ENCODE data around the gene MYBPHL.
"Not testable (repeated sequence)": the region's sequence is repeated elsewhere in the genome, so short reads cannot be mapped to it uniquely, and the experiment has no call there.

MYBPHL gene

DNA sequence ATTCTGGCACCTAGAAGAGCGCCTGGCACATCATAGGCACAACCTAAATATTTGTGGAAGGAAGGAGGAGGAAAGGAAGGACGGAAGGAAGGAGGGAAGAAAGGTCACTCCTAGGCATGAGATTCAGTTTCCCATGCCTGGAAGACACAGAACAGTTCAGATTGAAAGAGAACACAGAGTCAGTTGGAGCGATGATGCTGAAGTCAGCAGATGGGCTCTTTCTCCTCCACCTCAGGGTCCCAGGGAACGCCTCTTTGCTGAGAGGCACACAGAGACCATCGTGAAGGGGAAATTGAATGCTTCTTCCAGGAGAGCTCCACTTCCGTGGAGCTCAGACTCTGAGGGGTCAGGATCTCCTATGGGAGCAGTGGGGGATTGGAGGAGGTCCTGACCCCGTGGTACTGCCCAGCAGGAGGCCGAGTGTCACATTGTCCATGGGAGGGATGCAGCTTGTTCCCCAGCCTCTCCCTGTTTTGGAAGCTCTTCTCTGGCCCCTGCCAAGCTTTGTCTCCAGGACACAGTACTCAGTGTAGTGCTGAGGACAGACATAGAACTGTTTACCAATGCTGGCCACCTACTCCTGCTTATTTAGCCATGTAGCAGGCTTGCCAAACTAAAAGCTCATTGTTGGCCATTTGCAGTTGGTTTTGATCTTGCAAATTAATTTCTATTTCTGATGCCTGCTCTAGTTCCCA lies 2.4 kb downstream of the MYBPHL start:
- no peak for DNase-seq

DNA sequence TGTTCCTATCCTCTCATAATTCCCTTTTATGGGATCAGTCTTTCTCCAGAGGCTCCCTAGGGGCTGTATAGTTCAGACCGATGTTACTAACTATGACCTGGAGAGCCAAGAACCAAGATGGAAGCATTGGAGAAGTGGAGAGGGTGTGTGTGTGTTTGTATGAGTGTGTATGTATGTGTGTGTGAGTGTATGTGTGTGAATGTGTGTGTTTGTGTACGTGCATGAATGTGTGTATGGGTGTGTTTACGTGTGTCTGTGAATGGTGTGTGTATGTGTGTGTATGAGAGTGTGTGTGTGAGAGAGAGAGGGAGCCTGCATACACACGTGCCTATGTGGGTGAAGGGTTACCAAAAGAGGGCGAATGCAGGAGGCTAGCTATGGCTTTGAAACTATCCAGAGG lies 4.9 kb downstream of the MYBPHL start:
- no peak for DNase-seq

DNA sequence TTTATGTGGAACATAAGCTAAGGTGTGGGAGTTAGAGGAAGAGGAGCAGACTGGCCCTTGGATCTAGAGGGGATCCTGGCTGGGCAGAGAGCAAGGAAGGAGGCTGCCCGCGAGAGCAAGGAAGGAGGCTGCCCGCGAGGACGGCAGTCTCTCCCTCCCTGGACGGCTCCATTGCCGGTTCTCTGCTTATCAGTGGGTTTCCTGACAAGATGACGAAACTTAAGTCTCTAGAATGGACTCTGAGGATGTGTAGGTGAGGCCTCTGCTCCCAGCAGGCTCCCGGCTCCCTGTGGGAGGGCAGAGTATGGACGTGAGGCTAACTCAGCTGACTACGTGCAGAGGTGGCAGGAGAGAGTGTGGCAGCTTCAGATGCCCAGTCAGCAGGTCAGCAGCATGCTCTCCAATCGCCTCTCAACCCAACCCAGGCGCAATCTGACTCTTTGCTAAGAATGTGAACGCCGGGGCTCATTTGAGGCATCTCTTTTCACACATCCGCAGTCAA lies 6.1 kb downstream of the MYBPHL start:
- DNase-seq: no peak

DNA sequence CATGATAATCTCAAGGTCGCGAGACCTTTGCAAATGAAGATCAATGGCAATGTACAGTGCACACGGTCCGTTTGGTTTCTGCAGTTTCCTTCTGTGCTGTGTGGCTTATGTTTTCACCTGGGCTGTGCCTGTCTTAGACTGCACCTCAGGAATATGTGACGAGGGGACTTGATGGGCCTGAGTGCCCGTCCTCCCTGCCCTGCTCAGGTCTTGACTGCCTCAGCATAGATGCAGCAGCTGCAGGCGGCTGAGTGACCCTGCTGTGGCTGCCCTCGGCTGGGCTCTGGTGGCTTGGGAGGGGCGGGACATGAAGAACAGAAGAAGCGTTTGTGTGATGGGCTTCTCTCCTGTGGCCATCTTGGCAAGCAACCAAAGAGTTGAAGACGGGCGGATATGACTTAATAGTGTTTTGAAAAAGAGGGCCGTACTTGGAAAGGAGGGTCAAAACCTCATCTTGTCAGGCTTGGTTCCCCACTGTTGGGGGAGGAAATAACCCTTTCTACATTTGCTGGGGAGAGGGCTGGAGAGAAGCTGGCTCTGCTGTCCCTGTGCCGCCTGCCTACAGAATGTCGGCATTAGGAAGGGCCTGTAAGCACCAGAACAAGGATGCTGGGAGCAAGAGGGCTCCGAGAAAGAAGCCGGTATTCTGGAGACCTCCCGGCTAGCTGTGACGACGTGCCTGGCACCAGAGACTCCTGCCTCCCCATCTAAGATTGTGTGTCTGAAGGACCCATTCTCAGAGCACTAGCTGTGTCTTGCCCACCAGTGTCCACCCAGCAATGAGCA lies 7.1 kb downstream of the MYBPHL start:
- DNase-seq: no peak

DNA sequence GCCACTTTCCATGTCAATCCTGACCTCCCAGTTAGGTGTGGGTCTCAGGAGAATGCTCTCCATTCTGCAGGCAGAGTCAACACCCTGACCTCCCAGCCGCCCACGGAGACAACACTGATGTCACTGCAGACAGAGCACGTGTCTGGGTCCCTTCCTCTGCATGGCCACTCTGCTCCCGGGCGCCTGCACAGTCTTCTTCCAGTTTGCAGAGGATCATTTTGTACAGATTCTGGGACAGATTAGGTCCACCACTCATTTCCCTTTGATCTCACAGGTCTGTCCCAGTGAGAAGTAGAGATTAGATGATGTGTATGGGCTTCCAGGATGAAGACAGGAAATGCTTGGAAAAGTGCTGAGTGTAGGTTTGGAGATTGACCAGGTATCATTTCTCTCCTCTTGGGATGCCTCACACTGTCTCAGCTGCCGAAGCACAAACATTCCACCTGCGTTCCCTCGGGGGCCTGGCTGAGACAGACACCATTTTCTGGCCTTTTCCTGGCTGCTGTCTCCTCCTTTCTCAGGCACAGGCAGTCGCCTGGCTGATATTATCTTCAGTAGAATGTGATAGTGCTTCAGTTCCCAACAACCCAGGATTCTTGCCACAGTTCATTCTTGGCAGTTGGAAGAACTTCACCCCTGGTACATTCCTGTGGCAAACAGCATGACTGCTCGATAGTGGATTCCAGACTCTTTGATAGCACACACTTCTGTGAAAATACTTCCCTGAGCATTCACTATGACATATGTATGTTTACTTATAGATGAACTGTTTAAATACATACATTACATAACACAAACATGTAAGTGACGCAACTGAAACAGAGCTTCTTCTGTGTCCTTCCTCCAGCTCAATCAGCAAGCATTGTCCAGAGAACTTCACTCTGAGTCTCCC lies 7.9 kb downstream of the MYBPHL start:
- DNase-seq: no peak

DNA sequence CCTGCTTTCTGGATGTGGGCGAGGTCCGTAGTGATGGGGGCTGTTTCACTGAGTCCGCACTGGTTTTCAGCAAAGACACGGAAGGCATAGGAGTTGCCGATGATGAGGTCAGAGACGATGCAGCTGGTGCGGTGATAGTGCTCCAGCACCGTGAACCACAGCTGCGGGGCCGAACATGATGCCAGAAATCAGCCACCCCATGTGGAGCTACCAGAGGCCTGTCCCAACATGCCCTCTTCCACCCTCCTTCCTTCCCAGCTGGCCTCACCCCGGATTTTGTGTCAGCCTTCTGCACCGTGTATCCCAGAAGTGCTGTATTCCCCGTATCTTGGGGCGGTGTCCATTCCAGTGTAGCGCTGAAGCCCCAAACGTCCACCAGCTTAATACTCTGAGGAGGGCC lies 10.0 kb downstream of the MYBPHL start:
- DNase-seq: peak; percentile 45

DNA sequence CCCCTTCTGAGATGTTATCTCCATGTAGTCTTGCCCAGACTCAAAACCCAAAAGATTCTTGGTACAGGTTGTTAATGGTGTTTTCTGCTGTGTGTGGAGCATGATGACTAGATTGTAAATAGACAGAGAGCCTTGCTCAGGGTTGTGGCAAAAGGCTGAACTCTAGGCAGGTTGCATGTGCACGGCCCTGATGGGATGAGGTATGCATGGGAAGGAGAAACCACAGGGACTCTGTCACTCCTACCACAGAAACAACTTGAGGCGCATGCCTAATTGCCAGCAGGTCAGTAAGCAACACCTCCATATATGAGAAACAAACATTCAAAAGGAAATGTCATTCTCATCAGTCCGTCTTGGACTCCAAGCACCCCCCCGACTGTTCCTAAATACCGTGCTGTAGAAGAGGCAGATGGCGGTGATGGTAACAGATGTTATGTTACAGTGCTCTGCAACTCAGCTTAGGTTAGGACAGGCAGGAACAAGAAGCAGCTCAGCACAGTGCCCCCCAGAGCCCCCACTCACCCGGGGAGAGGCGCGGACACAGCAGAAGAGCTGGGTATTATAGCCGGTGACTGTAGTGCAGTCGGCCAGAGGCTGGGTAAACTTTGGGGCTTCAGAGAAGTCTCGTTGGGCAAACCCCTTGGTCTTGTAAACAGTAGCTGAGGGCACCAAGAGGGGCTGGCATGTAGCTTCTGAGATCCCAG lies 10.9 kb downstream of the MYBPHL start:
- no peak for DNase-seq

DNA sequence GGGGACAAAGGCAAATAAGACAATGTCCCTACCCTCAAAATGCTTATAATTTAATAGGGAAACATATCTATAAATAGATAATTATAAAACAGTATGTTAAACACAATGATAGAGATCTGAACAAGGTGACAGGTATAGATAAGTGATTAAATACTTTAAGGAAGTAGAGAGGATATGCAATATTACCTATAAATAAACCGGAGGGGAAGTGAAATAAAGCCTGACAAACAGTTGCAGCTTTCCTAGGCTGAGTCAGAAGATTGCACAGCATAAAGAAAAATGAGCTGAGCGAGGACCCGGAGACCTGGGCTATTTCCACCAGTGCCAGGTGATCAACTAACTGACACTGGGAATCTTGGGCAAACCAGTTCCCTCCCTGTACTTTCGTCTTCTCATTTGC lies 12.3 kb downstream of the MYBPHL start:
- DNase-seq: no peak

DNA sequence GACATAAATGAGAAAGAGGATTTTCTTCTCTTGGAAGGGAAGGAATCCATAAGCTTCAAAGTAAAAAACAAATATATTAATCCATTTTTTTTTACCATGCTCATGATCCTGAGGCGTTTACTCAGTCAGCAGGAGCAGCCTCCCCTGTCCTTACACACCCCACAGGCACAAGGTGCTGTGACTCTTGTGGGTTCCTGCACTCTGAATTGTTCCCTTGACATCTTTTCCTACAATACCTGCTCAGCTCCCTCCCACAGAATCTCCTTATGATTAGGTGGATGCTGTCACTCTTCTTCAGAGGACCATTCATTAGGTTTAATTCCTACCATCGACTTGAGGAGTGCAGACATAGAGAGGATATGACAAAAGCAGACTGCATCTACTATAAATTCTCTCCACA lies 13.8 kb downstream of the MYBPHL start:
- no peak for DNase-seq

DNA sequence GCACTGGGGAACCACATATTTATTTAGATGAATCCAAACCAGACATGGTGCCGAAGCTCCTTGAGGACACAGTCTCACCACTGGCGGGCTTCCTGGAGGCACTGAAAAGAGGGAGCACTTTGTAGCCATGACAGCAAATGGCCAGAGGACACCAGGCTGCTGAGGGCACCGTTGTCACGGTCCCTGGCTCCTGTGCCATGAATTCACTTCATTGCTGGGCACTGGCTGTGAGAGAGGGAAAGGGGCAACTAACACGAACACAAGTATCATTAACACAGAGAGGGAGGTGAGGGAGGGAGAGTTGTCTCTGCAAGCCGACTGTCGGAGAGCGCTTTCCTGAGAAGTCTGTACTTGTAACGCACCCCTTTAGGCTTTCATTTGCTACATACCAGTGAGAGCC lies 14.4 kb downstream of the MYBPHL start:
- DNase-seq: no peak

DNA sequence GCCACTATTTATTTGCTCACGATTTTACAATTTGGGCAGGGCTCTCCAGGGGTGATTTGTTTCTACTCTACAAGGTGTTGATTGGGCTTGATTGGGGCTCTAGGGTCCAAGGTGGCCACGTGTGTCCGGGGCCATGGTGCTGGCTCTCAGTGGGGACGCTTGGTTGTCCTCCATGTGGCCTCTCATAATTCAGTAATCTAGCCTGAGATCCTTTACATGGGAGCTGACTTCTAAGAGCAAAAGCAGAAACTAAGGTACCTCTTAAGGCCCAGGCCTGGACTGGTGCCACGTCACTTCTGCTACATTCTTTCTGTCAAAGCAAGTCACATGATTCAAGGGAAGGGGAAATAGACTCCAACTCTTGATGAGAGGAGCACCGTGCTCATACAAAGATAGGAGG lies 15.8 kb downstream of the MYBPHL start:
- DNase-seq: no peak

DNA sequence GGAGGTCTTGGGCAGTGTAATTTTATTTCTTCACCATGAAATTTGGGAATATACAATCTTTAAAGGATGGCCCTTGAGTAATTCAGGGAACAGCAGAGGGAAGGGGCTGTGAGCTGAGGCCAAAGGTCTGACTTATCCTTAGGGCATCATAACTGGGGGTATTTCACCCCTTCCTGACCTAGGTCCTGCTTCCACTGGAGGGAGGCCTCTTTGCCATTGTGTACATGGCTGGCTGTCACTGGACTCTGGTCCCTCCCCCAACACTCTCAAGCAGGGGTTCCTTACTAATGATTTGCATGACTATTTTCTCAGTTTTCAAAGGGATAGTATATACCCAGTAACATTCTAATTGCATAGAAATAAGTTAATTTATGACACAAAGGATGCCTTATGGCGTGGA lies 16.7 kb downstream of the MYBPHL start:
- DNase-seq: no peak

DNA sequence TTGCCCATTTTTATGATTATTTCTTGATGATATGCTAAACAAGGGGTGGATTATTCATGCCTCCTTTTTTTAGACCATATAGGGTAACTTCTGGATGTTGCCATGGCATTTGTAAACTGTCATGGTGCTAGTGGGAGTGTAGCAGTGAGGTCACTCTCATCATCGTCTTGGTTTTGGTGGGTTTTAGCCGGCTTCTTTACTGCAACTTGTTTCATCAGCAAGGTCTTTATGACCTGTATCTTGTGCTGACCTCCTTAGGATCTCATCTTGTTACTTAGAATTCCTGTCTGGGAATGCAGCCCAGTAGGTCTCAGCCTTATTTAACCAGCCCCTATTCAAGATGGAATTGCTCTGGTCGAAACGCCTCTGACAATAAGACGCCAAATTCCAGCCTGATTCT lies 20.0 kb downstream of the MYBPHL start:
- DNase-seq: not testable (repeated sequence)

DNA sequence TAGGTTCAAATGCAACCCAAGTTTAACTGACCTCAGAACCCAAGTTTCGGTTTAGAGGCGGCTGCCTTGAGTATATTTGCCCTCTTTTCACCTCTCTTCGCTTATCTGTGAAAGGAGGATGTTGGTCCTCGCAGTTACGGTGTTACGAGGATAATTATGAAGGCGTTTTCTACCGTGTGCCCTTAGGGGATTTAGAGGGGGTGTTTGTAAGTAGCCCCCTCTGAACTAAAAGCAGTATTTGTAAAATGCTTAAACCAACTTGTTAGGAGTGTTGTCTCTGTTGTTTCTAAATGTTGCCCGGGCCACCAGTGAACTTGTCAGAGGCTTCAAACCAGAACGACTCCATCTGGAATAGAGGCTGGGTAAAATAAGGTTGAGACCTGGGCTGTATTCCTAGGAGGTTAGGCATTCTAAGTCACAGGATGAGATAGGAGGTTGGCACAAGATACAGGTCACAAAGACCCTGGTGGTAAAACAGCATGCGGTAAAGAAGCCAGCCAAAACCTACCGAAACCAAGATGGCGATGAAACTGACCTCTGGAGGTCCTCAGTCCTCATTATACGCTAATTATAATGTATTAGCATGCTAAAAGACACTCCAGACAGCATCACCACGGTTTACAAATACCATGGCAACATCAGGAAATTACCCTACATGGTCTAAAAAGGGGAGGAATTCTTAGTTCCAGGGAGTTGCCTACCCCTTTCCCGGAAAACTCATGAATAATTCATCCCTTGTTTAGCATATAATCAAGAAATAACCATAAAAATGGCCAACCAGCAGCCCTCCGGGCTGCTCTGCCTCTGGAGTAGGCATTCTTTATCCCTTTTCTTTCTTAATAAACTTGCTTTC lies 22.8 kb downstream of the MYBPHL start:
- DNase-seq: no peak

DNA sequence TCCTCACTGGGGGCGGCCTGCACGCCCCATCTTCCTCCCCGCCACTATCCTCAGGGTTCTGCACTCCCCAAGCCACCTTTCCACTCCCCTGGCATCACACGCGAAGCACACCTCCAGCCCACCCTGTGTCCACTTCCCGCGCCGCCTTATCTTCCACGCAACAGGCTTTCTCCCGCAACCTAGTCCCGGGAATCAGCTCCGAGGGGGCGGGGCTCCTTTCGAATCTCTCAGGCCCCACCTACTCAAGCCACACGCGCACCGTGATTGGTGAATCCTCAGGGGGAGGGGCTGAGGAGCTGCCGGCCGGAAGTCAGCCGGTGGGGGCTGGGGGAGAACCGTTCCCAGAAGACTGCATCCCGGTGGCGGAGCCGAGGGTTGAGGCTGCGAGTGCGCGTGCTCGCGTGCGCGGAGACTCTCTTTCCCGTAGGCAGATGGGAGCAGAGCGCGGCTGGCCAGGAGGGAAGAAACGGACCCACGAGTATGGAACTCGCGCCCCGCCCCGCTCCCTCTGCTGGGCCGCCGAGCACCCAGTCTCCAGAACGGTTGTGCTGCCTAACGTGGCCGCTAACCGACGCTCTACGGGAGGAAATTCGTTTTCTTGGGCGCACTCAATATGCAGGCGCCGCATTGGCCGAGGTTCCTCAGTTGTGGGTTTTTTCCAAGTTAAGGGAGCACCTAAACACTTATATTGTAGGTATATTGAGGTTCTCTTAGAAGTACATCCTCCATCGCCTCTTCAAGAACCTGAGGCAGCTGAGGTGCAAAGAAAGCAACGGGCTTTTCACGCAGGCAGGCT lies 23.7 kb downstream of the MYBPHL start, which contains the start of gene PSRC1:
Gene PSRC1, minus strand, starts transcription at position 194 of the 796 bp plus-strand sequence.
- peak; percentile 97 for DNase-seq

DNA sequence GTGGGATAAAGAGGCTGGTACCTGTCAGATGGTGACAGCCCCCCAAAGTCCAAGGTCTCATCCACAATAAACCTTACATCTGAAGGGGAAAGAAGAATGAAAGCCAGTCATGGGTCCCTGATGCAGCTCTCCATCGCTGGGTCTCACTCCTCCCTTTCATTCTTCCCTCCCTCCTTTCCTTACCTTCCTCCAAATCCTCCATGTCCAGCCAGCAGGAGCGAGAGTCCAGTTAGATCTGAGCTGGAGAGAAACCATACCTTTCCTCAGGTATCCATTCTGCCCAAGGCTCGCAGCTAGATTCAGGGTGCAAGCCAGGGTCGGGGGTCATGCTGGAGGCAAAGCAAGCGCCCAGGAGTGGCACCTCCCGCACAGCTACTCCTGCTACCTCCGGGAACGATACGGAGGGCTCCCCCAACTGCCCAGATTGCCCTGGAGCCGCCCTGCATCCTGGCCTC lies 24.3 kb downstream of the MYBPHL start:
- no peak for DNase-seq

DNA sequence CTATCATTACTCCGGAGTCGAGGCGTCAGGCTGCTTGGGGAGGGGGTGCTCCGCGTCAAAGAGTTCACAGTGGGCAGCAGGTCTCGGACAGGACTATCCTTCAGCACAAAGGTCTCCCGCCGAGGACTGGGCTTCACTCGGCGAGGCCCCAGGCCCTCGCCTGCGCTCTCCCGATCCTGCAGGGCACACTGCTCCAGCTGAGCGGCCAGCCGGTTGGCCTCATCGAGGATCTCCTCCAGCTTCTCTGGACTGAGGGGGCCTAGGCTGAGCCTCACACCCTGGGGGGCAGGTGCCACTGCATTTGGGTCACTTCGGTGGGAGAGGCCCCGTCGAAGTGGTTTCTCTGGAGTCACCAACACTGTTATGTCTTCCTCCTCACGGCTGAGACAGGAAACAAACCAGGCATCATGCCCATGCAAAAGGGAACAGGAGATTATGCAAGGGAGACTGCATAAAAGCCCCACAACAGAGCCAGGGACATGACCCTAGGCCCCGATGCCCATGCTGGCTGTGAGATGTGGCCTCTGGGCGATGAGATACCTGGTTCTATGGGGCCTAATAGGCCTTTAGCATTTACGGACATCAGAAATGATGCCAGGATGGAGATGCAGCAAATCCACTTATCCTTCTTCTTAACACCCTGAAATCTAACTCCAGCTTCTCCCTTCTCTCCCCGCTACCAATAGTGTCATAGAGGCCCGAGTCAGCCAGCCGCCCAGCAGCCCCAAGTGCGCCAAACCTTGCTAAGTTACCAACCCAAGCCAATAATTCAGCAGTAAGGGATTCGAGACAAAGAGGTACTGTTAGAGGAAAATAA lies 24.9 kb downstream of the MYBPHL start:
- no peak for DNase-seq

DNA sequence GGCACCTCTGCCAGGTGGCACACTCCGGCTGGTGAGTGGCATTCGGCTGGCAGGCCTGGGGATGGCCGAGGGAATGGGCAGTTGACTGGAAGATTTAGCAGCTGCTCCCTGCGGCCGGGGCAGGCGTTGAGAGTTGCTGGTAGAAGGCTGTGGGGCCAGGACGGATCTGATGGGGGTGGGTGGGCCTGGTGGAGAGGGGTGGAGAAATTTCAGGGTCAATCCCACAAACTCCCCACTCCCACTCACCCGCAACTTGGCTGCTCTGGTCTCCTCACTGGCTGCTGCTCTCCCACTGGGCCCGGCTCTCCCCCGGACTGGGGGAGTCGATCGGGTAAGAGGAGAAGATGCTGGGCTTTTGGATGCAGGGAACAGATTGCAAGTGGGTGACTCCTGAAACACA lies 25.9 kb downstream of the MYBPHL start:
- DNase-seq: no peak

DNA sequence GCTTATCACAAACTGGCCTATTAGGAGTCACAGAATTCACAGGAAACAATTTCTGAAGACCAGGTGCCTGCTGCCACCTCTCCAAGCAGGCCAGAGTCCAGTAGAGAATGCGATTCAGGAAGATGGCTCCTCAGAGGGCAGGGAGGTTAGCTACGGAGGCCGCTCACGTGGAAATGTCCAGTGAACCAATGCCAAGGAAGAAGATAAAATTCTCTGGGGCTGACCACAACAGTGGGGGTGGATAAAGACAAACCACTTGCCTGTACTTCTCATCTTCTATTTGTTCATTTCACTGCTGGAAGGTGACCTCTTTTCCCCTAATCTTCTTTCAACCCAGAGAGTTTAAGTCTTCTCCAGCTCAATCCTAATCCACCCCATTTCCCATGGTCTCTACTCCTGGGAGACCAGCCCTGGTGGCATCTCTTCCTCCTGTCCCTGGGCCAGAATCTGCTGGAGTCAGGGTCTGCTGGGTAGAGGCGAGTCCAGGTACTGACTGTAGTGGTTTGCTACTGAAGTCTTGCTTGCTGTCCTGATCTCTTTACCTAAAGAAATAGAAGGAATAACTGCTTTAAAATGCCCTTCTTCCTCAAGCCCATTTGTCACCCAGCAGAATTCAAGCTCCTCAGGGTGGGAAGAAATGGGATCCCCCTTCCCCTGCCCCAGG lies 27.1 kb downstream of the MYBPHL start:
- DNase-seq: no peak
